ENCODE measurements around the gene MCHR2.

GRCh38 chr6:99875068-99875467 lies 119.0 kb downstream of the MCHR2 start:
- TF ChIP-seq CTCF (IDR thresholded peaks at IDR 0.05 in 4 of 5, conservative IDR thresholded peaks at IDR 0.05 in 1 of 5) (no peak), POLR2A (IDR thresholded peaks at IDR 0.05) (no peak)
